ENCODE measurements around the gene ASB11.
A peak's percentile ranks its signal among the peaks of the same experiment; 100 is the strongest.

The ASB11 gene, protein sequence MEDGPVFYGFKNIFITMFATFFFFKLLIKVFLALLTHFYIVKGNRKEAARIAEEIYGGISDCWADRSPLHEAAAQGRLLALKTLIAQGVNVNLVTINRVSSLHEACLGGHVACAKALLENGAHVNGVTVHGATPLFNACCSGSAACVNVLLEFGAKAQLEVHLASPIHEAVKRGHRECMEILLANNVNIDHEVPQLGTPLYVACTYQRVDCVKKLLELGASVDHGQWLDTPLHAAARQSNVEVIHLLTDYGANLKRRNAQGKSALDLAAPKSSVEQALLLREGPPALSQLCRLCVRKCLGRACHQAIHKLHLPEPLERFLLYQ

DNA sequence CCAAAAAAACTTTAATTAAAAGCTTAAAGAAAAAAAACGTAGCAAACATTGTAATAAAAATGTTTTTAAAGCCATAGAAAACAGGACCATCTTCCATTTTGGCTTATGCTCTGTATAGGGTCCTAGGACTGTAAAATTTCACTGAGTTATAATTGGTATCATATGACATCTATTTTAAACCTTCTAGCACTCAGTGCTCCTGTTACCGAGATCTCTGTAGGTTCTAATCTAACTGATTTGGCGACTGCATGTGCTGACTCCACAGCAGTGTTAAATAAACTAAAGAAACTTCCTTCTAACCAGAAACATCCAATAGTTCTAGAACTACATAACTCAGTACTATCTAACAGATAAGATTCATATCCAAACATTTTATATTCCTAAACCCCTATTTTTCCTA is at the start of gene ASB11:
ASB11 (minus strand) TSS at position 132 of the 400 bp plus-strand sequence; CDS start at position 97, 35 bp downstream.
- H3K27me3 ChIP-seq (ENCODE audit: control insufficient read depth in 1 of 2, insufficient read depth in 2 of 2, low read length in 2 of 2) = no peaks in the 10 kb centered on the region
- H3K4me1 ChIP-seq (ENCODE audit: control insufficient read depth, insufficient read depth, low read length) = no peaks in the 10 kb centered on the region
- H3K9ac ChIP-seq (ENCODE audit: low read length in 2 of 2) = no peak within 1 kb of the TSS
- H3K4me3 ChIP-seq (ENCODE audit: low read length in 2 of 2) = no peak within 1 kb of the TSS
- H3K9me3 ChIP-seq (ENCODE audit: control insufficient read depth in 2 of 2, low read length in 2 of 2) = no peaks in the 10 kb centered on the region
- no peak within 1 kb of the TSS for H3K27ac ChIP-seq (ENCODE audit: low read length)
- no peaks in the 10 kb centered on the region for H3K36me3 ChIP-seq (ENCODE audit: control insufficient read depth in 2 of 2, insufficient read depth in 2 of 2, low read length in 2 of 2)

DNA sequence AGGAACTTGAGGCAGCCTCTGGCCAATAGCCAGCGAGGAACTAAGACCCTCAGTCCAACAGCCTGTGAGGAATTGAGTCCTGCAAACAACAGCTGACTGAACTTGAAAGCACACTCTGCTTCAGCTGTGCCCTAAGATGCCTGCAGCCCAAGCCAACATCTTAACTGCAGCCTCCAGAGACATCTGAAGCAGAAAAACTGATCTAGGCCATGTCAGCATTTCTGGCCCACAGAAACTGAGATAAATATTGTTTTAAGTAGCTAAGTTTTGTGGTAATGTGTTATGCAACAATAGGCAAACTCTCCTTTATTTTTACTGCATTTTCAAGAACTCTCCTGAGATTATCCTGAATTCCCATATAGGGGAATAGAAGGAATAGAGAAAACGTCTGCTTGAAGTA is 44.3 kb upstream of the ASB11 start:
- H3K27me3 ChIP-seq (ENCODE audit: control insufficient read depth in 1 of 2, insufficient read depth in 2 of 2, low read length in 2 of 2) = peaks cover 0 to 3% of the 10 kb centered on the region in 2 donors
- H3K4me1 ChIP-seq (ENCODE audit: control insufficient read depth, insufficient read depth, low read length) = no peaks in the 10 kb centered on the region
- H3K9ac ChIP-seq (ENCODE audit: low read length in 2 of 2) = no peak overlapping the region
- no peaks in the 10 kb centered on the region for H3K36me3 ChIP-seq (ENCODE audit: control insufficient read depth in 2 of 2, insufficient read depth in 2 of 2, low read length in 2 of 2)
- no peak overlapping the region for H3K27ac ChIP-seq (ENCODE audit: low read length)
- no peaks in the 10 kb centered on the region for H3K9me3 ChIP-seq (ENCODE audit: control insufficient read depth in 2 of 2, low read length in 2 of 2)
- H3K4me3 ChIP-seq (ENCODE audit: low read length in 2 of 2) = no peak overlapping the region

DNA sequence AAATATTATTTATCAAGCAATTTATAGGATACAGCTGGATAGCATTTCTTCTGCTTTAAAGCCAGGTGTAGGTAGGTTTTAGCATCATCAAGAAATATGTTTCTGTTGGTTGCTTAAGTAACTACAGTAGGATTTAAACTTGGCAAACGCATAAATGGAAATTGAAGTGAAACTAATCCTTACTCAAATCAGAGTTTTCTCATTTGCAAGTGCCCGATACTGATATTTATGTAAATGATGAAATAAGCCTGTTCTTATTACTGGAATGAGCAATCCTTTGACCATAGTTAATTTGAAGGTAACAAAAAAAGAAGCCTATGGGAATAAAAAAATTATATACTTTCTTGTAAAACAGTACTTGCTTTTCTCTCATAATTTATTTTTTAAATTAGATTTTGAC is 43.1 kb upstream of the ASB11 start:
- H3K27me3 ChIP-seq (ENCODE audit: control insufficient read depth in 1 of 2, insufficient read depth in 2 of 2, low read length in 2 of 2) = peaks cover 0 to 3% of the 10 kb centered on the region in 2 donors
- no peak overlapping the region for H3K4me3 ChIP-seq (ENCODE audit: low read length in 2 of 2)
- no peak overlapping the region for H3K9ac ChIP-seq (ENCODE audit: low read length in 2 of 2)
- H3K9me3 ChIP-seq (ENCODE audit: control insufficient read depth in 2 of 2, low read length in 2 of 2) = no peaks in the 10 kb centered on the region
- H3K27ac ChIP-seq (ENCODE audit: low read length) = no peak overlapping the region
- H3K4me1 ChIP-seq (ENCODE audit: control insufficient read depth, insufficient read depth, low read length) = no peaks in the 10 kb centered on the region
- H3K36me3 ChIP-seq (ENCODE audit: control insufficient read depth in 2 of 2, insufficient read depth in 2 of 2, low read length in 2 of 2) = no peaks in the 10 kb centered on the region

DNA sequence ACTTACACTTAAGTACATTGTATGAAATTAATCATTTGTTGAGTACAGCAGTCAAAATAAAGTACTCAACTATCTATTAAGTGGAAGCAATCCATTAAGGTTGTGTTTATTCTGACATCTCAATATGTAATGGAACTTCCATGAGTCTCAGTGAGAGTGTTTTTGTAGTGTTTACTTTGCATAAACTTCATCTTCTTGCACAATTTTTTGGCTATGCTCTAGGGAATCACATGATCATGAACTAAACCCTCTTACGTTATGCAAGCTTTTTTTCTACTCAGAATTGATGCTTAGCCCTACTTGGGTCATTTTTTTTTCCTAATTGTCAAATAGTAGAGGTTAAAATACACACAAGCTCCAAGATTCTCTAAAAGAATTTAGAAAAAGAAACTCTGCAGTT is 41.0 kb upstream of the ASB11 start:
- Histone ChIP-seq H3K4me3 (ENCODE audit: low read length in 2 of 2) (no peak overlapping the region), H3K27me3 (ENCODE audit: control insufficient read depth in 1 of 2, insufficient read depth in 2 of 2, low read length in 2 of 2) (peaks cover 0 to 3% of the 10 kb centered on the region in 2 donors), H3K36me3 (ENCODE audit: control insufficient read depth in 2 of 2, insufficient read depth in 2 of 2, low read length in 2 of 2) (no peaks in the 10 kb centered on the region), H3K9me3 (ENCODE audit: control insufficient read depth in 2 of 2, low read length in 2 of 2) (no peaks in the 10 kb centered on the region), H3K4me1 (ENCODE audit: control insufficient read depth, insufficient read depth, low read length) (no peaks in the 10 kb centered on the region), H3K27ac (ENCODE audit: low read length) (no peak overlapping the region), H3K9ac (ENCODE audit: low read length in 2 of 2) (no peak overlapping the region)

DNA sequence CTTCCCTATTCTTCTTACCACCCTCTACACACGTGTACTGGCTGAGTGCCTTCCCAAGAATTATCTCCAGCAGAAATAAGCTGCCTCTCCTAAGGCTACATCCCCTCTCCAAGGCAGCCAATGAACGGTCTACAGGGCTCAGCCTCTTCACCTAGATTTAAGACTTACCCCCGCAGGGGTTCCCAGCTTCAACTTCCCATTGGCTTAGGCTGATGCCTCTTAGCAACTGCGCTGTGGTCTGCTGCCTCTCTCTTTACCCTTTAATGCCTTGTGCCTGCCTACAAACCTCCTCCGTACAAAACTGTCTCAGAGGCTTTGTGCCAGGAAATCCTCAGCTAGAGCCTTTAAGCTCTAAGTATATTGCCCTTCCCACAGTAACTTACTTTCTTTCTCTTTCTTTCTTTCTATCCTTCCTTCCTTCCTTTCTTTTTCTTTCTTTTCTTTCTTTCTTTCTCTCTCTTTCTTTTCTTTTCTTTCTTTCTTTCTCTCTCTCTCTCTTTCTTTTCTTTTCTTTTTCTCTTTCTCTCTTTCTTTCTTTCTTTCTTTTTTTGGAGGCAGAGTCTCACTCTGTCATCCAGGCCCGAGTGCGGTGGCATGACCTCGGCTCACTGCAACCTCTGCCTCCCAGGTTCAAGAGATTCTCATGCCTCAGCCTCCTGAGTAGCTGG is 35.0 kb upstream of the ASB11 start:
- Histone ChIP-seq H3K36me3 (ENCODE audit: control insufficient read depth in 2 of 2, insufficient read depth in 2 of 2, low read length in 2 of 2) (no peaks in the 10 kb centered on the region), H3K9ac (ENCODE audit: low read length in 2 of 2) (no peak overlapping the region), H3K4me1 (ENCODE audit: control insufficient read depth, insufficient read depth, low read length) (no peaks in the 10 kb centered on the region), H3K27ac (ENCODE audit: low read length) (no peak overlapping the region), H3K4me3 (ENCODE audit: low read length in 2 of 2) (no peak overlapping the region), H3K9me3 (ENCODE audit: control insufficient read depth in 2 of 2, low read length in 2 of 2) (no peaks in the 10 kb centered on the region), H3K27me3 (ENCODE audit: control insufficient read depth in 1 of 2, insufficient read depth in 2 of 2, low read length in 2 of 2) (peaks cover 0 to 4% of the 10 kb centered on the region in 2 donors)

DNA sequence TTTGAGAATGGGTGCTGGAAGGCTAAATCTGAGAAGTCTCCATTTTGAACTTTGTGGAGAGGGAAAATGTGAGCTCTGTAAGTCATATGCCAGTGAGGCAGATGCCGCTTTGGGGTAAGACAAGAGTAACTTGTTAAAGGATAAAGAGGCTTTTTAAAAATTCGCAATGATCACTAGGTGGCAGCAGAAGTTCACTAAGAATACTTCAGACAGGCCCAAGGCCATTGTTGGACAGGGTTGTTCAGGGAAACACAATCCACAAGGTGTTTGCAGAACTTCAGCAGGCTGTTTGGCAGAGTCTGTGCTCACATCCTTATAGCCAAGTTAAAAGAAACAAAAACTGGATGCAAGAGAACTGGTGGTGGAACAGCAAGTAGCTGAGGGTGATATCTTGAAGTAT is 33.6 kb upstream of the ASB11 start:
- H3K4me3 ChIP-seq (ENCODE audit: low read length in 2 of 2) = no peak overlapping the region
- H3K9me3 ChIP-seq (ENCODE audit: control insufficient read depth in 2 of 2, low read length in 2 of 2) = no peaks in the 10 kb centered on the region
- no peak overlapping the region for H3K9ac ChIP-seq (ENCODE audit: low read length in 2 of 2)
- H3K27ac ChIP-seq (ENCODE audit: low read length) = no peak overlapping the region
- H3K27me3 ChIP-seq (ENCODE audit: control insufficient read depth in 1 of 2, insufficient read depth in 2 of 2, low read length in 2 of 2) = peaks cover 0 to 4% of the 10 kb centered on the region in 2 donors
- no peaks in the 10 kb centered on the region for H3K4me1 ChIP-seq (ENCODE audit: control insufficient read depth, insufficient read depth, low read length)
- no peaks in the 10 kb centered on the region for H3K36me3 ChIP-seq (ENCODE audit: control insufficient read depth in 2 of 2, insufficient read depth in 2 of 2, low read length in 2 of 2)

DNA sequence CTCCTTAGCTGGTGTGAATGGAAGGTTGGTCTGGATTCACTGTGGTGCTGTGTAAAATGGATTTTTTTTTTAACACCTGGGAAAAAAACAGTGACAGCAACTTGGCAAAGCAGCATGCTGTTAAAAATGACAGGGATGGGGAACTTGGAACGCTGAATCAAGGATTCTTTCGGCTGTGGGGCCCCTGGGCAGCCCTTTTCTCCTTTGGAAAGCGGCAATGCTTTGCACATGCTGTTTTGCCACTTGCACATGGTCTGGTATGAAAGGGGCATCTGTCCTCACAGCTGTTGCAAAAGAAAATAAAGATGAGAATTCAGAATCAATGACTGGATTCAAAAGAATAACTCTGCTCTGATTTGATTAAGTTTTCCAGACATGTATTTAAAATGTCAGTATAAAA is 30.5 kb upstream of the ASB11 start:
- Histone ChIP-seq H3K4me3 (ENCODE audit: low read length in 2 of 2) (no peak overlapping the region), H3K9me3 (ENCODE audit: control insufficient read depth in 2 of 2, low read length in 2 of 2) (no peaks in the 10 kb centered on the region), H3K36me3 (ENCODE audit: control insufficient read depth in 2 of 2, insufficient read depth in 2 of 2, low read length in 2 of 2) (no peaks in the 10 kb centered on the region), H3K4me1 (ENCODE audit: control insufficient read depth, insufficient read depth, low read length) (no peaks in the 10 kb centered on the region), H3K27ac (ENCODE audit: low read length) (no peak overlapping the region), H3K27me3 (ENCODE audit: control insufficient read depth in 1 of 2, insufficient read depth in 2 of 2, low read length in 2 of 2) (peaks cover 0 to 4% of the 10 kb centered on the region in 2 donors), H3K9ac (ENCODE audit: low read length in 2 of 2) (no peak overlapping the region)

DNA sequence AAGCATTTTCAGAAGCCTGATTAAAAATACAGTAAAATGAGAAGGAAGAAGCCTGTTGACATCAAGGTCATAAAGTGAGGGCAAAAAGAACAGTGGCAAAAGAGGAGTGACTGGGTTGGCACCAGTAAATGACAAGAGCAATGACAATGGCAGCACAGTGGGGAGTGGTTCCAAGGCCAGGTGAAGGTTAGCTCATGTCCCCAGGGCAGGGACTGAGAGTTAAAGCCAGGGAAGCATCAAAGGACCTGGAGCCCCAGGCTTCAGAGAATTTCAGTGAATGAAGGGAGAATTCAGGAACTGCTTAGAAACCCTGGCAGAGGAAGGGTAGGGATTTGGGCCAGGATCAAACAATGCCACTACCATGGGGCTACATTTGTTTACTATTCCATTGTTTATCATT is 28.7 kb upstream of the ASB11 start:
- no peaks in the 10 kb centered on the region for H3K4me1 ChIP-seq (ENCODE audit: control insufficient read depth, insufficient read depth, low read length)
- no peaks in the 10 kb centered on the region for H3K36me3 ChIP-seq (ENCODE audit: control insufficient read depth in 2 of 2, insufficient read depth in 2 of 2, low read length in 2 of 2)
- H3K4me3 ChIP-seq (ENCODE audit: low read length in 2 of 2) = no peak overlapping the region
- peaks cover 0 to 4% of the 10 kb centered on the region in 2 donors for H3K27me3 ChIP-seq (ENCODE audit: control insufficient read depth in 1 of 2, insufficient read depth in 2 of 2, low read length in 2 of 2)
- no peak overlapping the region for H3K27ac ChIP-seq (ENCODE audit: low read length)
- H3K9me3 ChIP-seq (ENCODE audit: control insufficient read depth in 2 of 2, low read length in 2 of 2) = no peaks in the 10 kb centered on the region
- no peak overlapping the region for H3K9ac ChIP-seq (ENCODE audit: low read length in 2 of 2)

DNA sequence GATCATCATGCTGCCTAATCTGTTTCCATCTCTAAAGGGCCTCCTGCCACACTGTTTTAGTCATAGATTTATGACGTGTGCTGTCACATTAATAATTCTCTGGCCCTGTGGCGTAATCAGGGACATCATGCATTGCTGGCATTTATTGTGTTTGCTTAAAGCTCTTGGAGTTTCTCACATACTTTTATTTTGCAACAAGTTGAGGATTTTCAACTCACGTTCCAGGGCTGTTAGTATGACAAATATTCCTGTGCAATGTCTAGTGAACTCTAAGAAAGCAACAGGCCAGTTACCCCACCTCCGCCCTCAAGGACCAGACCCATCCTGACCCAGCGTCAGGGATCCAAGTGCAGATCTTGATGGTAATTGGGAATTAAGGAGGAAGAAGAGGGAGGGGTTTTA is 27.6 kb upstream of the ASB11 start:
- Histone ChIP-seq H3K9ac (ENCODE audit: low read length in 2 of 2) (no peak overlapping the region), H3K27me3 (ENCODE audit: control insufficient read depth in 1 of 2, insufficient read depth in 2 of 2, low read length in 2 of 2) (peaks cover 0 to 4% of the 10 kb centered on the region in 2 donors), H3K36me3 (ENCODE audit: control insufficient read depth in 2 of 2, insufficient read depth in 2 of 2, low read length in 2 of 2) (no peaks in the 10 kb centered on the region), H3K27ac (ENCODE audit: low read length) (no peak overlapping the region), H3K9me3 (ENCODE audit: control insufficient read depth in 2 of 2, low read length in 2 of 2) (no peaks in the 10 kb centered on the region), H3K4me1 (ENCODE audit: control insufficient read depth, insufficient read depth, low read length) (no peaks in the 10 kb centered on the region), H3K4me3 (ENCODE audit: low read length in 2 of 2) (no peak overlapping the region)

DNA sequence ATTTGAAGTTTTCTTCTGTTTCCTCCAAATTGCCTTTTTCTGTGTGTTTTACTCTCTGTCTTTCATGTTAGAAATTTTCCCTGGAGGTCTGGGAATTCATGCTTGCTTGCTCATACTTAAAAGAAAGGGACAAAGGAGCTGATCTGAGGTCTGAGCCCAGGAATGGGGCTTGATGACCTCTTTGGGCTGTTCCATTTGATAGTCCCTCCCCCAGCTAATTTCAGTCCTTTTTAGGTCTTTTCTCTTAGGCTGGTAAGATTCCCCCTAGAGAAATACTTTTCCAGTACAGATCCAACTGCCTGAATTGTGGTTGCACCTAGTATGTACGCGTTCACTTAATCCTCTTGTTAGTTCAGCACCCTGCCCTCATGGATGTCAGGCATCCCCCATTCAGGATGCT is 25.4 kb upstream of the ASB11 start:
- peaks cover 0 to 3% of the 10 kb centered on the region in 2 donors for H3K27me3 ChIP-seq (ENCODE audit: control insufficient read depth in 1 of 2, insufficient read depth in 2 of 2, low read length in 2 of 2)
- no peaks in the 10 kb centered on the region for H3K36me3 ChIP-seq (ENCODE audit: control insufficient read depth in 2 of 2, insufficient read depth in 2 of 2, low read length in 2 of 2)
- no peak overlapping the region for H3K9ac ChIP-seq (ENCODE audit: low read length in 2 of 2)
- H3K27ac ChIP-seq (ENCODE audit: low read length) = no peak overlapping the region
- no peaks in the 10 kb centered on the region for H3K9me3 ChIP-seq (ENCODE audit: control insufficient read depth in 2 of 2, low read length in 2 of 2)
- no peaks in the 10 kb centered on the region for H3K4me1 ChIP-seq (ENCODE audit: control insufficient read depth, insufficient read depth, low read length)
- no peak overlapping the region for H3K4me3 ChIP-seq (ENCODE audit: low read length in 2 of 2)

DNA sequence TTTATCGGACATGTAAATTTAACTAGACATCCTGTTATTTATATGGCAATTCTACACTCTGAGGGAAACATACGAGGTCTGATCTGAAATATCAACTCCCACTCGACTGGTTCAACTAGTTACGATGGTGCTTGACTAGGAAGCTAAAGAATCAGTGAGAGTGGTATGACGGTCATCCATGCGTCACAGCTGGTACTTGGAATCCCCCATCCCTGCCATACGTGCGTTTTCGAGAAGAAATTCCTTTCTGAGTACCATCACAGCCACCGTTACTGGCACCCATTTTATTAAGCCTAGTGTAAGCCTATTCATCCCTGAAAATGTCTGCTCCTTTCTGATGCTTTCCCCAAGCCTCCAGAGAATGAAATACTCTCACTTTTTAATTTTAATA is 20.6 kb upstream of the ASB11 start:
- Histone ChIP-seq H3K9me3 (ENCODE audit: control insufficient read depth in 2 of 2, low read length in 2 of 2) (no peaks in the 10 kb centered on the region), H3K4me3 (ENCODE audit: low read length in 2 of 2) (peak overlapping the region; percentile 77 to 78), H3K4me1 (ENCODE audit: control insufficient read depth, insufficient read depth, low read length) (no peaks in the 10 kb centered on the region), H3K27me3 (ENCODE audit: control insufficient read depth in 1 of 2, insufficient read depth in 2 of 2, low read length in 2 of 2) (peaks cover 0 to 2% of the 10 kb centered on the region in 2 donors), H3K27ac (ENCODE audit: low read length) (no peak overlapping the region), H3K9ac (ENCODE audit: low read length in 2 of 2) (peak overlapping the region; percentile 63 to 64), H3K36me3 (ENCODE audit: control insufficient read depth in 2 of 2, insufficient read depth in 2 of 2, low read length in 2 of 2) (peaks cover 0 to 5% of the 10 kb centered on the region in 2 donors)

All from stomach smooth muscle (tissue), 2 donors.